Upper lobe of left lung (tissue), 6 donors: ENCODE measurements around the gene ARHGAP19. TPM values are rescaled to one million over a fixed set of nuclear protein-coding genes. Genes with fewer than 3 reads are reported as not detected.

Source experiments
- ATAC-seq, 2 donors: fragments of 200-7000 bp; cut with Tn5 transposase; one replicate each; pipeline ENCODE4 v1.9.1; 2022; ENCODE audit warnings: mild to moderate bottlenecking in 2 of 2, moderate library complexity in 2 of 2; ENCODE audit not compliant: low FRiP score in 2 of 2
- DNase-seq, 2 donors: peaks; one replicate each; pipeline ENCODE4 v3.0.0-alpha.2; 2019 to 2020
- H3K27ac ChIP-seq, 4 donors: fragments of 200-600 bp; sonication (generic); one replicate each; pipeline ENCODE4 v1.5.1; 2016 to 2019
- H3K27me3 ChIP-seq, 4 donors: fragments of 200-600 bp; sonication (generic); one replicate each; pipeline ENCODE4 v1.5.1; 2017 to 2019
- H3K36me3 ChIP-seq, 4 donors: fragments of 200-600 bp; sonication (generic); one replicate each; pipeline ENCODE4 v1.5.1; 2016 to 2019
- H3K4me1 ChIP-seq, 4 donors: fragments of 200-600 bp; sonication (generic); one replicate each; pipeline ENCODE4 v1.5.1; 2018 to 2019
- H3K4me3 ChIP-seq, 4 donors: fragments of 200-600 bp; sonication (generic); one replicate each; pipeline ENCODE4 v1.5.1; 2017 to 2019; ENCODE audit warnings: mild to moderate bottlenecking in 2 of 4, moderate library complexity in 1 of 4
- H3K9me3 ChIP-seq, 4 donors: fragments of 200-600 bp; sonication (generic); one replicate each; pipeline ENCODE4 v1.5.1; 2018 to 2019
- EP300 ChIP-seq, 4 donors: sonication (generic); formaldehyde crosslinking; IDR thresholded peaks; one replicate each; pipeline ENCODE4 v1.5.1; 2017; ENCODE audit warnings: antibody characterized with exemption in 4 of 4, control low read depth in 2 of 4
- POLR2A ChIP-seq, 4 donors: fragments of 450-650 bp; IDR thresholded peaks; one replicate each; pipeline ENCODE4 v1.5.1; 2016 to 2017; ENCODE audit warnings: antibody characterized with exemption in 4 of 4, mild to moderate bottlenecking in 2 of 4
- POLR2AphosphoS5 ChIP-seq, 2 donors: sonication (generic); formaldehyde crosslinking; IDR thresholded peaks; one replicate each; pipeline ENCODE4 v1.5.1; 2017; ENCODE audit warnings: antibody characterized with exemption in 2 of 2
- WGBS, 2 donors: methylation state at CpG; one replicate each; pipeline ENCODE4 v1.1.5; 2017 to 2018; 5-methylcytosine and 5-hydroxymethylcytosine counted together
- total RNA-seq, 6 donors: library from RNA; depleted of rRNA in 4 of 6; stranded (reverse); fragments of >200 nt in 4 of 6; gene quantifications; one replicate each; pipeline versions ENCODE4 v1.1.0 to v1.2.1, GENCODE V29; 2016 to 2021
- TF ChIP-seq, protein P1 (sequence below), 6 experiments: fragments of 450-650 bp in 4 of 6; fragments of 200-600 bp in 2 of 6; sonication (generic) in 2 of 6; IDR thresholded peaks; one replicate each; pipeline ENCODE4 v1.5.1; 2016 to 2019; ENCODE audit warnings: antibody characterized with exemption in 6 of 6
- donor health status: DM: no; HTN: no; CAD: no; lungs with moderate emphysema.
- donor health status: DM: no; HTN: yes; CAD: no; lungs with severe emphysema.

The ARHGAP19 gene
- total RNA-seq, 6 donors from 2014 or later: 3.8 to 19.9 (median 10.9) TPM

DNA sequence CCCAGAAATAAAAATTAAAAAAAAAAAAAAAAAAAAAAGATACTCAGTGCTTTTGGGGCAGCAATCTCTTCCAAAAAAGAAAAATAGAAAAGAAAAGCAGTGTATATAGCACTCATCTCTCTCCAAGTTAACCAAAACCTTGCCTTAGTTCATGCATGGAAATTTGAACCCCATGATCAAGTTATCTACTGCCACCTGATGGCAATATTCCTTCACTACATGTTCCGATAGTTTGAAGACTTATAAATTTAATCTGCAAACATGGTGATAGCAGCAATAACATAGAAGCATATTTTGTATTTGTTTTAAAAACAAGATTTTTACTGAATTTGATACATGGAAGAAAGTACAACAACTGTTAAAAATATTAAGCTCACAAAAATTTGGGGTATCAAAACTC is 58.0 kb downstream of the ARHGAP19 start:
- Histone ChIP-seq H3K27ac (no peak overlapping the region), H3K36me3 (peaks cover 0 to 30% (median under 1%) of the 10 kb centered on the region in 4 donors), H3K27me3 (no peaks in the 10 kb centered on the region), H3K9me3 (no peaks in the 10 kb centered on the region), H3K4me3 (no peak overlapping the region), H3K4me1 (no peaks in the 10 kb centered on the region)
- WGBS, 2 donors: 62 to 67% methylated on average over 1 of the region's 1 CpG
- TF ChIP-seq POLR2A (IDR thresholded peaks at IDR 0.05): no peak
- TF ChIP-seq, protein P1, sequence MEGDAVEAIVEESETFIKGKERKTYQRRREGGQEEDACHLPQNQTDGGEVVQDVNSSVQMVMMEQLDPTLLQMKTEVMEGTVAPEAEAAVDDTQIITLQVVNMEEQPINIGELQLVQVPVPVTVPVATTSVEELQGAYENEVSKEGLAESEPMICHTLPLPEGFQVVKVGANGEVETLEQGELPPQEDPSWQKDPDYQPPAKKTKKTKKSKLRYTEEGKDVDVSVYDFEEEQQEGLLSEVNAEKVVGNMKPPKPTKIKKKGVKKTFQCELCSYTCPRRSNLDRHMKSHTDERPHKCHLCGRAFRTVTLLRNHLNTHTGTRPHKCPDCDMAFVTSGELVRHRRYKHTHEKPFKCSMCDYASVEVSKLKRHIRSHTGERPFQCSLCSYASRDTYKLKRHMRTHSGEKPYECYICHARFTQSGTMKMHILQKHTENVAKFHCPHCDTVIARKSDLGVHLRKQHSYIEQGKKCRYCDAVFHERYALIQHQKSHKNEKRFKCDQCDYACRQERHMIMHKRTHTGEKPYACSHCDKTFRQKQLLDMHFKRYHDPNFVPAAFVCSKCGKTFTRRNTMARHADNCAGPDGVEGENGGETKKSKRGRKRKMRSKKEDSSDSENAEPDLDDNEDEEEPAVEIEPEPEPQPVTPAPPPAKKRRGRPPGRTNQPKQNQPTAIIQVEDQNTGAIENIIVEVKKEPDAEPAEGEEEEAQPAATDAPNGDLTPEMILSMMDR (IDR thresholded peaks at IDR 0.05): peak in 5 of 6 experiments; percentile 39 to 57 (median 50)
- no peak for ATAC-seq
- no peak for DNase-seq

DNA sequence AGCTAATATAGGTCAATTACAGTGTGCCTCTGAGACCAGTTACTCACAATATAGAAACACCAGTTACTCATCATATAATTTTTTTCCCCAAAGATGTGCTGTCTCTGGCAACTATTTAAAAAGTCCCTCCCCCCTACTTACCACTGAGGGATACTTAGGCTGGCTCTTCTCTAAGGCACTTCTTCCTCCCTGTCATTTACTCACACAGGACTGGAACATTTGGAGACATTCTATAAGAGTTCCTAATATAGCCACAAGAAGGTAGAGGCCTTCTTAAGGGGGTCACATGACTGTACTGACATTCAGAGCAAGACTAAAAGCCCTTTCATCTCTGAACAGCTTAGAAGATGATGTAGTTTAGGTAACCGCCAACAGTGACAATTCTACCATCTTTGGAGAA is 62.3 kb downstream of the ARHGAP19 start:
- H3K36me3 ChIP-seq: peaks cover 5 to 44% (median 11%) of the 10 kb centered on the region in 4 donors
- no peak overlapping the region for H3K4me3 ChIP-seq
- WGBS, 2 donors: 96% methylated on average over 1 of the region's 1 CpG
- TF ChIP-seq EP300 (IDR thresholded peaks at IDR 0.05) (no peak), POLR2A (IDR thresholded peaks at IDR 0.05) (no peak), POLR2AphosphoS5 (IDR thresholded peaks at IDR 0.05) (no peak)
- TF ChIP-seq, protein P1 (IDR thresholded peaks at IDR 0.05): no peak
- ATAC-seq: no peak
- no peaks in the 10 kb centered on the region for H3K9me3 ChIP-seq
- H3K27me3 ChIP-seq: no peaks in the 10 kb centered on the region
- H3K27ac ChIP-seq: no peak overlapping the region
- no peak for DNase-seq
- no peaks in the 10 kb centered on the region for H3K4me1 ChIP-seq

DNA sequence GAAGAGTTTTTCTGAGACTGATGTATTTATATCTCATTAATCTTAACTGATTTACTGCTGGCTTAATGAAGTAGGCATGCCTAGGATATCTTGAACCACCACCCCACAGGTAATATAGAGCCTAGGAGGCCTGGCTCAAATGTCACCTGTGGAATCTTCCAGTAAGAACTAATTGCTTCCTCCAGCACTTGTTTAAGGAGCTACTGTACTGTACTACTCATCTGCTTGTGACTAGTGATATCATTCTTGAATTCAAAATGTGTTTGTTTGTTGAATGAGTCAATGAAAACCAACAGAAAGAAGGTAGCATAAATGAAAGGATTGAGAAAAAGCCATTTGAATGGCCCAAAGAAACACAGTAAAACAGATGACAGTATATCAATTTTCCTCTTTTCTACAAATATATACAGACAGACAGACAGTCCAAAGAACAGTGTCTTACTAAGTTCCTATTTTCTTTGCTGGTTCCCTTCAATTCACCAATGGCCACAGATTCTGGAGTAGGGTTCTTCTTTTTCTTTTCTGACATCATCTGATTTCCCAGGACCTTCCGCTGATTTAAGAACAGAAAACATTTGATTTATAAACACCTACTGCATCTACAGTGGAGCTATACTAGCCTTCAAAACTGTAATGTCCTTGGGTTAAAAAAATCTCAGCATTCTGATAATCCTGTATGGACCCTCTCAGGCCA is 63.0 kb downstream of the ARHGAP19 start:
- no peaks in the 10 kb centered on the region for H3K27me3 ChIP-seq
- H3K9me3 ChIP-seq: no peaks in the 10 kb centered on the region
- no peak overlapping the region for H3K4me3 ChIP-seq
- ATAC-seq (no peak), DNase-seq (no peak)
- no peak overlapping the region for H3K27ac ChIP-seq
- H3K36me3 ChIP-seq: peaks cover 5 to 47% (median 13%) of the 10 kb centered on the region in 4 donors
- TF ChIP-seq EP300 (IDR thresholded peaks at IDR 0.05): no peak
- no peak for TF ChIP-seq POLR2AphosphoS5 (IDR thresholded peaks at IDR 0.05)
- no peaks in the 10 kb centered on the region for H3K4me1 ChIP-seq
- WGBS, 2 donors: 82 to 91% methylated on average over 1 of the region's 1 CpG

GRCh38 chr10:97228775-97229157 is 63.7 kb downstream of the ARHGAP19 start:
- Histone ChIP-seq H3K27me3 (no peaks in the 10 kb centered on the region), H3K9me3 (no peaks in the 10 kb centered on the region), H3K4me1 (no peaks in the 10 kb centered on the region), H3K27ac (no peak overlapping the region), H3K36me3 (peaks cover 5 to 54% (median 13%) of the 10 kb centered on the region in 4 donors), H3K4me3 (no peak overlapping the region)
- WGBS, 2 donors: 94 to 100% methylated on average over 1 of the region's 1 CpG
- no peak for ATAC-seq
- TF ChIP-seq POLR2AphosphoS5 (IDR thresholded peaks at IDR 0.05): no peak
- TF ChIP-seq, protein P1 (IDR thresholded peaks at IDR 0.05): no peak
- TF ChIP-seq POLR2A (IDR thresholded peaks at IDR 0.05): no peak
- TF ChIP-seq EP300 (IDR thresholded peaks at IDR 0.05): no peak
- DNase-seq: no peak

GRCh38 chr10:97228130-97228774 is 64.2 kb downstream of the ARHGAP19 start:
- no peaks in the 10 kb centered on the region for H3K9me3 ChIP-seq
- H3K27me3 ChIP-seq: no peaks in the 10 kb centered on the region
- H3K4me1 ChIP-seq: no peaks in the 10 kb centered on the region
- TF ChIP-seq POLR2AphosphoS5 (IDR thresholded peaks at IDR 0.05): no peak
- 75 to 79% methylated on average over 3 of the region's 3 CpGs for WGBS, 2 donors
- H3K27ac ChIP-seq: no peak overlapping the region
- ATAC-seq: no peak
- peaks cover 5 to 56% (median 13%) of the 10 kb centered on the region in 4 donors for H3K36me3 ChIP-seq
- H3K4me3 ChIP-seq: no peak overlapping the region
- DNase-seq: no peak
